Measurements from ENCODE around the gene GRK5. TPM values are rescaled to one million over a fixed set of nuclear protein-coding genes. Genes with fewer than 3 reads are reported as not detected.

Gene GRK5
- total and polyA plus RNA-seq, 9 of the 15 experiments (the other 6 are each of a cell fraction or from before 2014, with no cell fraction given): 0.46 to 0.83 (median 0.67) TPM; not detected in 2

DNA sequence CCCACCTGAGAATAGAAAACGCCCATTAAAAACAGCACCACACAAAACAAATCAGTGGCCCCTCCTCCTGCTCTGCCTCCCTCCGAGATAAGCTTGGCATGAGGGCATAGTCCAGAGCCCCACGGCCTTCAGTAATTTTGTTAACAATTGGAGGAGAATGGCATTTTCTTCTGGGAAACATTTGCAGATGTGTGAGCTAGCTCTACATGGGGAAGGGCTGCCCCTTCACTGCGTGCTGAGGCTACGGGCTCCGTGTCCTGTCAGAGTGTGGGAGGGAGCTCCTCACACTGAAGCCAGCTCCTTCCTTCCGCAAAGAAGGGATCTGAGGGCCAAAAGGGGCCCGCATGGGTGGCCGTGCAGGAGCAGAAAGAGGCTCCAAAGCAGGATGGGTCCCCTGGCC is 15.2 kb downstream of the GRK5 start:
- Histone ChIP-seq H3K79me2 (ENCODE audit: control insufficient read depth, insufficient read depth, low read length) (no peaks in the 10 kb centered on the region), H4K20me1 (replicated peaks; ENCODE audit: control insufficient read depth, insufficient read depth, low read length) (no peaks in the 10 kb centered on the region), H2AFZ (ENCODE audit: low read depth, low read length) (no peak overlapping the region), H3K4me3 (no peak overlapping the region), H3K36me3 (ENCODE audit: control insufficient read depth, insufficient read depth, low read length) (no peaks in the 10 kb centered on the region), H3K9ac (ENCODE audit: insufficient read depth in 1 of 2, low read depth in 2 of 2, low read length in 2 of 2) (no peak overlapping the region), H3K9me3 (replicated peaks; ENCODE audit: control insufficient read depth, insufficient read depth, low read depth, low read length) (no peaks in the 10 kb centered on the region), H3K27me3 (ENCODE audit: control insufficient read depth in 2 of 2, insufficient read depth in 2 of 2, low read length in 2 of 2) (no peaks in the 10 kb centered on the region; a peak in 1 of 5 replicates), H3K4me1 (replicated peaks in 1 of 2; ENCODE audit: control insufficient read depth in 2 of 2, insufficient read depth in 2 of 2, low read length in 2 of 2) (no peaks in the 10 kb centered on the region; a peak in 1 of 5 replicates), H3K9me1 (ENCODE audit: control insufficient read depth, insufficient read depth, low read length) (no peaks in the 10 kb centered on the region), H3K27ac (ENCODE audit: extremely low read depth, low read depth, low read length) (no peak overlapping the region), H3K4me2 (ENCODE audit: insufficient read depth, low read length) (no peak overlapping the region)
- intact Hi-C loops (cut with micrococcal nuclease) (no loop called here), in situ Hi-C loops (cut with MboI) (no loop called here)
- DNase-seq (ENCODE audit: extremely low read depth in 1 of 4, low spot score in 3 of 4) (no peak), ATAC-seq (no peak), FAIRE-seq (no peak)
- POLR2A ChIA-PET: no interaction called here
- CTCF ChIA-PET (ENCODE audit: low intra/inter-chr PET ratio): no interaction called here
- no TSS peak for BruUV-seq (replicated peaks)
- 21% methylated on average over 8 of the region's 9 CpGs for WGBS (ENCODE audit: insufficient coverage, low coverage, missing lambda C conversion rate)
- TF ChIP-seq CHD2 (IDR thresholded peaks at IDR 0.05; ENCODE audit: low read depth, low read length) (no peak), MAFG (tag; conservative IDR thresholded peaks at IDR 0.05) (no peak), C11orf30 (IDR thresholded peaks at IDR 0.05; ENCODE audit: low read depth) (no peak), ELK1 (CRISPR knock-in tag; IDR thresholded peaks at IDR 0.05) (no peak), GTF2A2 (tag; IDR thresholded peaks at IDR 0.05) (no peak), THRAP3 (IDR thresholded peaks at IDR 0.05; ENCODE audit: borderline replicate concordance) (no peak), ZNF24 (IDR thresholded peaks at IDR 0.05) (no peak), SMC3 (conservative IDR thresholded peaks at IDR 0.05; ENCODE audit: insufficient read depth, low read depth, low read length) (no peak), MCM2 (IDR thresholded peaks at IDR 0.05; ENCODE audit: low read depth) (no peak), FOXA3 (CRISPR knock-in tag; conservative IDR thresholded peaks at IDR 0.05 in 1 of 2, IDR thresholded peaks at IDR 0.05 in 1 of 2) (no peak), KDM4B (IDR thresholded peaks at IDR 0.05; ENCODE audit: borderline replicate concordance in 2 of 2, low read depth in 1 of 2) (no peak), YBX1 (IDR thresholded peaks at IDR 0.05) (no peak), L3MBTL2 (IDR thresholded peaks at IDR 0.05) (no peak), DNMT1 (IDR thresholded peaks at IDR 0.05) (no peak), HOMEZ (CRISPR knock-in tag; IDR thresholded peaks at IDR 0.05) (no peak), ARID1B (IDR thresholded peaks at IDR 0.05) (no peak)
- TF ChIP-seq, protein P1, sequence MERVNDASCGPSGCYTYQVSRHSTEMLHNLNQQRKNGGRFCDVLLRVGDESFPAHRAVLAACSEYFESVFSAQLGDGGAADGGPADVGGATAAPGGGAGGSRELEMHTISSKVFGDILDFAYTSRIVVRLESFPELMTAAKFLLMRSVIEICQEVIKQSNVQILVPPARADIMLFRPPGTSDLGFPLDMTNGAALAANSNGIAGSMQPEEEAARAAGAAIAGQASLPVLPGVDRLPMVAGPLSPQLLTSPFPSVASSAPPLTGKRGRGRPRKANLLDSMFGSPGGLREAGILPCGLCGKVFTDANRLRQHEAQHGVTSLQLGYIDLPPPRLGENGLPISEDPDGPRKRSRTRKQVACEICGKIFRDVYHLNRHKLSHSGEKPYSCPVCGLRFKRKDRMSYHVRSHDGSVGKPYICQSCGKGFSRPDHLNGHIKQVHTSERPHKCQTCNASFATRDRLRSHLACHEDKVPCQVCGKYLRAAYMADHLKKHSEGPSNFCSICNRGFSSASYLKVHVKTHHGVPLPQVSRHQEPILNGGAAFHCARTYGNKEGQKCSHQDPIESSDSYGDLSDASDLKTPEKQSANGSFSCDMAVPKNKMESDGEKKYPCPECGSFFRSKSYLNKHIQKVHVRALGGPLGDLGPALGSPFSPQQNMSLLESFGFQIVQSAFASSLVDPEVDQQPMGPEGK (CRISPR knock-in tag; IDR thresholded peaks at IDR 0.05; ENCODE audit: borderline replicate concordance): no peak

Data from K562 (cell line).